HAP-1 (cell line): ENCODE results near the gene PXK.
"Not testable (repeated sequence)": the region's sequence is repeated elsewhere in the genome, so short reads cannot be mapped to it uniquely, and the experiment has no call there.

Experiments used
- DNase-seq, 2 experiments: peaks; one replicate each; pipeline ENCODE4 v3.0.0-alpha.2; 2016 to 2020; ENCODE audit warnings: low spot score in 2 of 2
- H3K27me3 ChIP-seq: fragments of 250-450 bp; sonication (Bioruptor Pico); 2 replicates; pipeline ENCODE4 v1.5.1; 2020; ENCODE audit warnings: low read depth, mild to moderate bottlenecking, moderate library complexity
- H3K36me3 ChIP-seq: fragments of 250-450 bp; sonication (Bioruptor Pico); replicated peaks from 2 replicates; pipeline ENCODE4 v1.5.1; 2020; ENCODE audit warnings: mild to moderate bottlenecking
- H3K4me1 ChIP-seq: fragments of 250-450 bp; sonication (Bioruptor Pico); 2 replicates; pipeline ENCODE4 v1.5.1; 2020; ENCODE audit warnings: mild to moderate bottlenecking
- H3K4me3 ChIP-seq: fragments of 250-450 bp; sonication (Bioruptor Pico); 2 replicates; pipeline ENCODE4 v1.5.1; 2020; ENCODE audit warnings: mild to moderate bottlenecking, moderate library complexity
- H3K9me3 ChIP-seq: fragments of 250-450 bp; sonication (Bioruptor Pico); 2 replicates; pipeline ENCODE4 v1.5.1; 2020; ENCODE audit warnings: mild to moderate bottlenecking, moderate library complexity
- in situ Hi-C: fragments of 300-500 bp; cut with MboI; formaldehyde crosslinking; loops from 3 replicates; pipeline ENCODE4 v1.14.3; 2020; ENCODE audit warnings: low sequenced_read_pairs, inconsistent platforms, mixed read lengths

The PXK gene

DNA sequence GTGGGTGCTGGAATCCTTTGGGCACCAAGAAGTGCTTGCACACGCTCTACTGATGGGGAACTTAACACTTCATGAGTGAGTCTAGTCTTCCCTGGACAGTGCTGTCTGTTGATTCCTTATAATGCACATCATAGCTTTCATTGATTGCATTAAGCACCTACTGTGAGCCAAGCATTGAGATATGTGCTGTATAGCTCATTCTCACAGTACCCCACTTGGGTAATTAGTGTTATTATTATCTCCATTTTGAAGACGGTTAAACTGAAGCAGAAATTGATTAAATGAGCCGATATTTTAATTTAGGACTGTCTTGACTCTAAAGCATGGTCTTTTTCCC is 101.4 kb downstream of the PXK start:
- DNase-seq, result no peak
- in situ Hi-C loops, result no loop called here

DNA sequence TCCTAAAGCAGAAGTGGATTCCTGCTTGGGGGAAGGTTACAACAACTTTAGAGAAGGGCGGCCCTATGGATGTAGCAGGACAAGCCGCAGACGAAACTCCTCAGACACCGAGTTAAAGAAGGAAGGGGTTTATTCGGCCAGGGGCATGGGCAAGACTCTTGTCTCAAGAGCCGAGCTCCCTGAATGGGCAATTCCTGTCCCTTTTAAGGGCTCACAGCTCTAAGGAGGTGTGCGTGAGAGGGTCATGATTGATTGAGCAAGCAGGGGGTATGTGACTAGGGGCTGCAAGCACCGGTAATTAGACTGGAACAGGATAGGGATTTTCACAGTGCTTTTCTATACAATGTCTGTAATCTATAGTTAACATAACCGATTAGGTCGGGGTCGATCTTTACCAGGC is 101.8 kb downstream of the PXK start:
- H3K27me3 ChIP-seq, result no peaks in the 10 kb centered on the region
- H3K9me3 ChIP-seq, result no peaks in the 10 kb centered on the region
- peak in 1 of 2 experiments; percentile 14 for DNase-seq
- H3K4me1 ChIP-seq, result peaks cover 15% of the 10 kb centered on the region
- no peak overlapping the region for H3K4me3 ChIP-seq
- in situ Hi-C loops, result no loop called here
- H3K36me3 ChIP-seq, result peaks cover 26% of the 10 kb centered on the region

More for the DNA sequence above, 101.4 kb downstream of the PXK start:
- peak overlapping the region; percentile 99 for H3K4me3 ChIP-seq
- H3K4me1 ChIP-seq, result peaks cover 15% of the 10 kb centered on the region
- H3K9me3 ChIP-seq, result no peaks in the 10 kb centered on the region
- no peaks in the 10 kb centered on the region for H3K27me3 ChIP-seq
- H3K36me3 ChIP-seq, result peaks cover 30% of the 10 kb centered on the region

DNA sequence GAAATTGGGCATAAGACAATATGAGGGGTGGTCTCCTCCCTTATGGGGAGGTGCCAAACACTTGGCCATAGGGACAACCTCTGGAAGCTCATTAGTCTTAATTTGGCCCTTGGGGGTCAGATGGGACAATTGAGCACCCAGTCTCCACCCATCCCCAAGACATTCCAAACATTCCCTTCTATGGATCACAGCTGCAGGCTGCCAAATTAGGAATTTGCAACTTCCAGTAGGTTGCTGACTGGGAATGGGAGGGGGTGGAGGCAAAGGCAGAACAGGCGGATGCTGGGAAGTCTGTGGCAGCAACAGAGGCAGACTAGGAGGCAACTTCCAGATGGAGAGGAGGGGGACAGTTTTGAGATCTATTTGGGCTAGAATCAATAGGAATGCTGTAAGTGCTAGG is 102.3 kb downstream of the PXK start:
- Histone ChIP-seq H3K9me3 (no peaks in the 10 kb centered on the region), H3K36me3 (peaks cover 21% of the 10 kb centered on the region), H3K4me3 (no peak overlapping the region), H3K27me3 (no peaks in the 10 kb centered on the region), H3K4me1 (peaks cover 15% of the 10 kb centered on the region)
- in situ Hi-C loops, result no loop called here
- DNase-seq, result peak; percentile 45 to 61

DNA sequence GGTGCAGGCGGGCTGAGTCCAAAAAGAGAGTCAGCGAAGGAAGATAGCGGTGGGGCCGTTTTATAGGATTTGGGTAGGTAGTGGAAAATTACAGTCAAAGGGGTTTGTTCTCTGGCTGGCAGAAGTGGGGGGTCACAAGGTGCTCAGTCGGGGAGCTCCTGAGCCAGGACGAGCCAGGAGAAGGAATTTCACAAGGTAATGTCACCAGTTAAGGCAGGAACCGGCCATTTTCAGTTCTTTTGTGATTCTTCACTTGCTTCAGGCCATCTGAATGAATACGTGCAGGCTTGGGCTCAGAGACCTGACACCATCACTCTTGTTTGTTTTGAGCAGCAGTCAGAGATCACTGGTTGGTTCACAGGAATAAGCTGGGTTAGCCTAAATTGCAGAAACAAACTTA is 104.6 kb downstream of the PXK start:
- H3K9me3 ChIP-seq, H3K36me3 ChIP-seq, H3K27me3 ChIP-seq, H3K4me3 ChIP-seq, in situ Hi-C loops, DNase-seq: not testable (repeated sequence)
- peaks cover 15% of the 10 kb centered on the region for H3K4me1 ChIP-seq

DNA sequence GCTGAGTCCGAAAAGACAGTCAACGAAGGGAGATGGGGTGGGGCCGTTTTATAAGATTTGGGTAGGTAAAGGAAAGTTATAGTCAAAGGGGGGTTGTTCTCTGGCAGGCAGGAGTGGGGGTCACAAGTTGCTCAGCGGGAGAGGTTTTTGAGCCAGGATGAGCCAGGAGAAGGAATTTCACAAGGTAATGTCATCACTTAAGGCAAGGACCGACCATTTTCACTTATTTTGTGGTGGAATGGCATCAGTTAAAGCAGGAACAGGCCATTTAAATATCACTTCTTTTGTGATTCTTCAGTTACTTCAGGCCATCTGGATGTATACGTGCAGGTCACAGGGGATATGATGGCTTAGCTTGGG is 108.3 kb downstream of the PXK start:
- H3K4me3 ChIP-seq, H3K36me3 ChIP-seq, H3K9me3 ChIP-seq, H3K4me1 ChIP-seq, DNase-seq, H3K27me3 ChIP-seq, in situ Hi-C loops: not testable (repeated sequence)

DNA sequence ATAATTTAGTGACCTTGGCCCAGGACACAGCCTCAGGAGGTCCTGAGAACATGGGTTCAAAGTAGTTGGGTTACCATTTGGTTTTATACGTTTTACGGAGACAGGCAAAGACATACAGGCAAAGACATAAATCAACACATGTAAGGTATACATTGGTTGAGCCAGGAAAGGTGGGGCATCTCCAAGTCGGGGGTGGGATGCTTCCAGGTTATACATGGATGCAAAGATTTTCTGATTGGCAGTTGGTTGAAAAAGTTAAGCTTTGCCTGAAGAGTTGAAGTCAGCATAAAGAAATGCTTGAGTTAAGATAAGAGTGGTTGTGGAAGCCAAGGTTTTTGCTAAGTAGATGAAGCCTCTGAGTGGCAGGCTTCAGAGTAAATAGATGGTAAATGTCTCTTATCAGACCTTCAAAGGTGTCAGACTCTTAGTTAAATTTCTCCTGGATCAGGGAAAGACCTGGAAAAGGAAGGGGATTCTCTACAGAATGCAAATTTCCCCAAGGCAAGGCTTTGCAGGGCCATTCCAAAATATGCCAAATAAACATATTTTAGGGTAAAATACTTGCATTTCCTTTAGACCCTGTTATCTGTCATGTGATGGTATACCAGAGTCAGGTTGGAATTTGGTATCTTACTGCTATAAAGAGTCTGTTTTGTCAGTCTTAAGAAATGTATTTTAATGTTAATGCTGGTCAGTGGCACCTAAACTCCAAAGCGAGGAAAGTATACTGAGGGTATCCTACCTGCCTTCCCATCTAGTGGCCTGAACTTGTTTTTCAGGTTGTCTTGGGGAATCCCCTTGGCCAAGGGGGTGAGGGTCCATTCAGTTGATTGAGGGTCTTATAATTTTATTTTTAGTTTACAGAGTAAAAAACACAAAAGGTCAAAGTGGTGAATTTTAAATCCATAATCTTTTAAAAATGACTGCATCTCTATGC is 109.1 kb downstream of the PXK start:
- H3K4me3 ChIP-seq, result no peak overlapping the region
- no peaks in the 10 kb centered on the region for H3K36me3 ChIP-seq
- no peak for DNase-seq
- no peaks in the 10 kb centered on the region for H3K27me3 ChIP-seq
- in situ Hi-C loops, result no loop called here
- H3K4me1 ChIP-seq, result no peaks in the 10 kb centered on the region
- H3K9me3 ChIP-seq, result no peaks in the 10 kb centered on the region

DNA sequence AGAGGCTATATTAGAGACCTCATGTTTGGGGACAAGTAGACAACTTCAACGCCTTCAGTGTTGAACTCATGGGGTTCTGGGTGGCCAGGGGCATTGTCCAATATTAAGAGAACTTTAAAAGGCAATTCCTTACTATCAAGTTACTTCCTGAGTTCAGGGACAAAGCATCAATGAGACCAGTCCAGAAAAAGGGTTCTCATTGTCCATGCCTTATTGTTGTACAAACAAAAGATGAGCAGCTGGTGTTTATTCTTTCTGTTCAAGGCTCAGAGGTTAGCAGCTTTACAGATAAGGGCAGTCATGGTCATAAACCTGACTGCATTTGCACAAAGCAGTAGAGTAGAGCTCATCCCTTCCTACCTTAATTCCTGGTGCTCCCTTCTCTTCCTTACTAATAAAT is 119.5 kb downstream of the PXK start:
- DNase-seq, result peak; percentile 24 to 46
- Histone ChIP-seq H3K27me3 (no peaks in the 10 kb centered on the region), H3K4me1 (peaks cover 11% of the 10 kb centered on the region), H3K4me3 (no peak overlapping the region), H3K9me3 (peaks cover 15% of the 10 kb centered on the region), H3K36me3 (no peaks in the 10 kb centered on the region)
- in situ Hi-C loops, result no loop called here

DNA sequence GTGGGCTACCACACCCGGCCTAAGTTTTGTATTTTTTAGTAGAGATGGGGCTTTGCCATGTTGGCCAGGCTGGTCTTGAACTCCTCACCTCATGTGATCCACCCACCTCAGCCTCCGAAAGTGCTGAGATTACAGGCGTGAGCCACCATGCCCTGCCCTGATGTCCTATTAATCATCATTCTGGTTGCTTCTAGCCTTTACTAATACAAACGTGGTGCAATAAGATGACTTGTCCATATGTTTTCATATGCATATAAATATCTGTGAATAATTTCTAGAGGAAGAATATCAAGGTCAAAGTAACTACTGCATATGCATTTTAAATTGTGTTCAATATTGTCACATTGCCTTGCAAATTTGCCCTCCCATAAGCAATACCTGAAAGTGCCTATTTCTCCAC is 126.5 kb downstream of the PXK start:
- Histone ChIP-seq H3K36me3 (no peaks in the 10 kb centered on the region), H3K27me3 (no peaks in the 10 kb centered on the region), H3K9me3 (0 out of 2 replicates have a peak, but pooled peaks cover 4% of the 10 kb centered on the region), H3K4me3 (no peak overlapping the region), H3K4me1 (peaks cover 3% of the 10 kb centered on the region; the same call in 1 of the 2 replicates)
- DNase-seq, result no peak
- in situ Hi-C loops, result no loop called here

DNA sequence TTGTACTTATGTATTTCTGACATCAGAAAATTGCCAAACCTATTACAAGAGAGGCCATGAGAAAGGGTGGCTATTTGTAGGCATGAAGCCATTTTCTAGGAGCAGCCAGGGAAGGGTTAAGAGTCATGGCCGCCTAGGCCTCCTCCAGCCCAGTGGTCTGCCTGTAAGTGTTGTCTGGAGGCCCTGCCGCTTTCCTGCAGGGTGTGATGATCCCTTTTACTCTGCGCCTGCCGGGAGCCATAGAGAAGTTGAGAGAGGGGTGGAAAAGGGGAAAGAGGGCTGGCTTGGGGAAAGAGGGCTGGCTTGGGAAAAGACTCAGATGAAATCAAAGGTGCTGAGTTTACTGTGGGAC is 130.1 kb downstream of the PXK start:
- H3K4me1 ChIP-seq, result peaks cover 3% of the 10 kb centered on the region; the same call in 1 of the 2 replicates
- no peaks in the 10 kb centered on the region for H3K9me3 ChIP-seq
- in situ Hi-C loops, result no loop called here
- DNase-seq, result no peak
- H3K4me3 ChIP-seq, result no peak overlapping the region
- no peaks in the 10 kb centered on the region for H3K36me3 ChIP-seq
- H3K27me3 ChIP-seq, result no peaks in the 10 kb centered on the region

DNA sequence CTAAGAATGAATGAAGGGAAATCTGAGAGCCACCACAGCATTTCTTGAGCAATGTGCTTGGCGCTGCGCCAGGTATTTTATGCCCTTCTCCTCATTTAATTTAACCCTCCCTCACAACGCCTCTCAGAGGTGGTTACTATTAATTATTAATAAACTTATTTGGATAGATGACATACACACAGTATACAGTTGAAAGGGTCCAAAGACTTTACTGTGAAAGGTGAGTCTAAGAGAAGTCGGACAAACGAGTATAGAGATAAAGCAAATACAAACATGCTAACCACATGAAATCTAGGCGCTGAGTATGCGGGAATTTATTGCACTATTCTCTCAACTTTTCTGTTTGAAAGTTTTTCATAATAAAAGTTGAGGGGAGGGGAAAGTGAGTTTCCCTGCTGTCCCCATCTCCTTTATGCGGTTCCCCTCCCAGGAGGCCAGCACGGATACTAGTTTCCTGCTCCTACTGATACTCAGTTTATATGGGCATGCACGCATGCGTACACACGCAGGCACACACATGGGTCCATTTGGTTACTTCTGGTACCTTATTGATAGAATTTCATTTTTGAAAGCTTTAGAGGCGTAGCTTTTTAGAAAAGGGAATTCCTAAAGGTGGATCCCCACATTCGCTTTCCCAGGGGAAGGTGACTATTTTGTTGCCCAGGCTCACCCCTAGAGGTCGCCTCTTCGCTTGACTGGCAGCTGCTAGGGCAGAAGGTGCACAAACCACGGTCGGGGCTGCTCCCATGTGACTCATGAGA is 130.7 kb downstream of the PXK start:
- H3K4me3 ChIP-seq, result no peak overlapping the region
- in situ Hi-C loops, result no loop called here
- H3K4me1 ChIP-seq, result peaks cover 3% of the 10 kb centered on the region; the same call in 1 of the 2 replicates
- H3K9me3 ChIP-seq, result no peaks in the 10 kb centered on the region
- H3K36me3 ChIP-seq, result no peaks in the 10 kb centered on the region
- peak; percentile 50 to 87 for DNase-seq
- no peaks in the 10 kb centered on the region for H3K27me3 ChIP-seq

DNA sequence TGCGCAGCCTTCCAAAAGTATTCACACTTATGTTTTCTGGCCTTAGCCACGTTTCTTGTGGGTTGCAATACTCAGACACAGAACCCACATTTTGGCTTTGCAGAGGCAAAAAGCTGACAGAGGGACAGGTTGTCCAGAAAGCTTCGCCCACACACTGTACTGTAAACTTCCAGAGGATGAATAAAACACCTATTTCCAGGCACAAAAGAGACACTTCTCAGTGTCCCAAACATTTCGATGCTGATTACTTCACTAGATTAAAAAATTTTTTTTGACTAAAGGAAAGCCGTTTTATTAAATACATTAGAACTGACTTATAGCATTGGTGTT is 131.2 kb downstream of the PXK start:
- Histone ChIP-seq H3K4me3 (no peak overlapping the region), H3K9me3 (no peaks in the 10 kb centered on the region), H3K36me3 (no peaks in the 10 kb centered on the region), H3K27me3 (no peaks in the 10 kb centered on the region), H3K4me1 (peaks cover 3% of the 10 kb centered on the region; the same call in 1 of the 2 replicates)
- DNase-seq, result no peak
- in situ Hi-C loops, result no loop called here

DNA sequence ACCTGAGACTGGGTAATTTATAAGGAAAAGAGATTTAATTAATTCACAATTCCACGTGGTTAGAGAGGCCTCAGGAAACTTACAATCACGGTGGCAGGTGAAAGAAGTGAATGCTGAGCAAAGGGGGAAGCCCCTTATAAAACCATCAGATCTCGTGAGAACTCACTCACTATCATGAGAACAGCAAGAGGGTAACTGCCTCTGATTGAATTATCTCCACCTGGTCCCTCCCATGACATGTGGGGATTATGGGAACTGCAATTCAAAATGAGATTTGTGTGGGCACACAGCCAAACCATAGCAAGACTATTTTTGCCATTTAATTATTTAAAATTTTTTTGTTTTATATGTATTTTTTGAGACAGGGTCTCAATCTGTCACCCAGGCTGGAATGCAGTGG is 132.2 kb downstream of the PXK start:
- Histone ChIP-seq H3K27me3 (no peaks in the 10 kb centered on the region), H3K4me1 (peaks cover 3% of the 10 kb centered on the region; the same call in 1 of the 2 replicates), H3K4me3 (no peak overlapping the region), H3K9me3 (no peaks in the 10 kb centered on the region), H3K36me3 (no peaks in the 10 kb centered on the region)
- in situ Hi-C loops, result no loop called here
- no peak for DNase-seq

DNA sequence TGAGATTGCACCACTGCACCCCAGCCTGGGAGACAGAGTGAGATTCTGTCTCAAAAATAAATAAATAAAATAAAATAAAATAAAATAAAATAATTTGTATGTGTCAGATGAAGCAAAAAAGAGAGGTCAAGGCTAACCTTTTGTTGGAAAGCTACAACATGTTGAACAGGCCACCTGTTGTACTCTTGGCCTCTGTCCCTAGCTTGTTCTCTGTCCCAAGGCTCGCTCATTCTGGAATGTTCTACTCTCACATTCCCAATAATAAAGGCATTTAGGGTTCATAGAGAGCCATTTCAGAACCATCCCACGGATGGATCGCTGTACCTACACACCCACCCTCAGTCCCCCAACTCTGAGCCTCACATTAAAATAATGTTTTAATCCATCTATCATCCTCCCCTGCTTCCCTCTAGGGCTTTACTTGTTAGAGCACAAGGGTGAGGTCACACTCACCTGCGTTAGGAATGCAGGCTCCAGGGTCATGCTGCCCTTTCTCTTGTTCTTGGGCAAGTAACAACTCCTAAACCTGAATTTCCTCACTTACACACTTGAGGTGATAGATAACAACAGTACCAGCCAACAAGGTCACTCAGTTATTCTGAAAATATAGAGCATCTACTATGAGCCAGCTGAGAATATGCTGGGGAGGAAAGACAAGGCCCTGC is 134.3 kb downstream of the PXK start:
- Histone ChIP-seq H3K4me1 (peaks cover 7% of the 10 kb centered on the region; the same call in 1 of the 2 replicates), H3K36me3 (no peaks in the 10 kb centered on the region), H3K27me3 (no peaks in the 10 kb centered on the region), H3K4me3 (no peak overlapping the region), H3K9me3 (no peaks in the 10 kb centered on the region)
- in situ Hi-C loops, result no loop called here
- DNase-seq, result no peak

DNA sequence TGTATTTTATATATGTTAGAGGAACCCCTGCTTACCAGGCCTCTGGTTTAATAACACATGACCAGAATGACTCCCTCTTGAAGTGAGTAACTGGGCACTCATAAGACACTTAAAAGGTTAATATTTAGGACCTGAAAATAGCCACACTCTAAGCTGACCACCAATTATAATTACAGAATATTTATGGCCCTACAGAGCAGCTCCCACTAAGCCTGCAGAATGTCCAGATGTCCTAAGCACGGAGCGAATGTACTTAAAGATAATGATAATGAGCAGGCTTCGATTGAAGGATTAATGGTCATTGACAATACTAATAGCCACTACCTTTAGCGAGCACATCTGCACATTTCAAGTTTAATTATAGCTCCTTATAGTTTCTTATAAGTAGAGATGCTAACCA is 136.4 kb downstream of the PXK start:
- no peak overlapping the region for H3K4me3 ChIP-seq
- H3K9me3 ChIP-seq, result no peaks in the 10 kb centered on the region
- H3K4me1 ChIP-seq, result peaks cover 3% of the 10 kb centered on the region; the same call in 1 of the 2 replicates
- in situ Hi-C loops, result no loop called here
- H3K27me3 ChIP-seq, result no peaks in the 10 kb centered on the region
- no peak for DNase-seq
- no peaks in the 10 kb centered on the region for H3K36me3 ChIP-seq
